ENCODE data around the gene ADH5.

DNA sequence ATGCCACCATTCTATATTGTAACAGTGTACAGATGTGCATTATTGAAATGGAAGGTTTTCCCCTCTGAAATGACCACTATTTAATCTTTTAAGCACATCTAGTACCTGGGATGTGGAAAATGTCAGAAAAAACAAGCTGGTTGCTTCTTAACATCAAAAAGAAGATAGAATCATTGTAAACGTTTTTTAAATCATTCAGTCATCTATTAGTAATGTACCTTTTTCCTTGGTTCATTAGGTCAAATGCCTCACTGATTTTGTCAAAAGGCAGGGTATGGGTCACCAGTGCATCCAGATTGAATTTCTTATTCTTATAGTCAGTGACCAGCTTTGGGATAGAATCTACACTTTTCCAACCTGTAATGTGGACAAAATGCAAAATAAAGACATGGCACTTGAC is 37.8 kb upstream of the ADH5 start:
- TF ChIP-seq, protein P1, sequence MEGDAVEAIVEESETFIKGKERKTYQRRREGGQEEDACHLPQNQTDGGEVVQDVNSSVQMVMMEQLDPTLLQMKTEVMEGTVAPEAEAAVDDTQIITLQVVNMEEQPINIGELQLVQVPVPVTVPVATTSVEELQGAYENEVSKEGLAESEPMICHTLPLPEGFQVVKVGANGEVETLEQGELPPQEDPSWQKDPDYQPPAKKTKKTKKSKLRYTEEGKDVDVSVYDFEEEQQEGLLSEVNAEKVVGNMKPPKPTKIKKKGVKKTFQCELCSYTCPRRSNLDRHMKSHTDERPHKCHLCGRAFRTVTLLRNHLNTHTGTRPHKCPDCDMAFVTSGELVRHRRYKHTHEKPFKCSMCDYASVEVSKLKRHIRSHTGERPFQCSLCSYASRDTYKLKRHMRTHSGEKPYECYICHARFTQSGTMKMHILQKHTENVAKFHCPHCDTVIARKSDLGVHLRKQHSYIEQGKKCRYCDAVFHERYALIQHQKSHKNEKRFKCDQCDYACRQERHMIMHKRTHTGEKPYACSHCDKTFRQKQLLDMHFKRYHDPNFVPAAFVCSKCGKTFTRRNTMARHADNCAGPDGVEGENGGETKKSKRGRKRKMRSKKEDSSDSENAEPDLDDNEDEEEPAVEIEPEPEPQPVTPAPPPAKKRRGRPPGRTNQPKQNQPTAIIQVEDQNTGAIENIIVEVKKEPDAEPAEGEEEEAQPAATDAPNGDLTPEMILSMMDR (conservative IDR thresholded peaks at IDR 0.05): no peak
- no peak for TF ChIP-seq ZFX (IDR thresholded peaks at IDR 0.05)
